Sigmoid colon (tissue), 7 donors: ENCODE data around the gene AMOT. TPM values are rescaled to one million over a fixed set of nuclear protein-coding genes. Genes with fewer than 3 reads are reported as not detected.

Experiments used
- DNase-seq: peaks from one replicate; pipeline ENCODE4 v3.0.0-alpha.2; 2019
- H3K27ac ChIP-seq, 4 donors: fragments of 200-600 bp; sonication (generic); one replicate each; pipeline ENCODE4 v1.5.1; 2016 to 2019; ENCODE audit warnings: mild to moderate bottlenecking in 1 of 4
- H3K27me3 ChIP-seq, 3 donors: fragments of 200-600 bp; sonication (generic); one replicate each; pipeline ENCODE4 v1.5.1; 2019; ENCODE audit warnings: mild to moderate bottlenecking in 1 of 3
- H3K36me3 ChIP-seq, 4 donors: fragments of 200-600 bp; sonication (generic); one replicate each; pipeline ENCODE4 v1.5.1; 2016 to 2019
- H3K4me1 ChIP-seq, 4 donors: fragments of 200-600 bp; sonication (generic); one replicate each; pipeline ENCODE4 v1.5.1; 2017 to 2019
- H3K4me3 ChIP-seq, 4 donors: fragments of 200-600 bp; sonication (generic); one replicate each; pipeline ENCODE4 v1.5.1; 2017 to 2019; ENCODE audit warnings: mild to moderate bottlenecking in 2 of 4, moderate library complexity in 1 of 4
- H3K9me3 ChIP-seq, 4 donors: fragments of 200-600 bp in 3 of 4; sonication (generic) in 3 of 4; one replicate each; pipeline versions ENCODE4 v1.5.1 to v1.6.1; 2013 to 2019
- EP300 ChIP-seq, 4 donors: sonication (generic); formaldehyde crosslinking; IDR thresholded peaks; one replicate each; pipeline ENCODE4 v1.6.1; 2017; ENCODE audit warnings: antibody characterized with exemption in 4 of 4
- POLR2A ChIP-seq, 2 donors: fragments of 450-650 bp; IDR thresholded peaks; one replicate each; pipeline ENCODE4 v1.6.1; 2016; ENCODE audit warnings: antibody characterized with exemption in 2 of 2, mild to moderate bottlenecking in 2 of 2, moderate library complexity in 2 of 2
- POLR2AphosphoS5 ChIP-seq, 4 donors: sonication (generic); formaldehyde crosslinking; IDR thresholded peaks; one replicate each; pipeline ENCODE4 v1.6.1; 2017; ENCODE audit warnings: antibody characterized with exemption in 4 of 4
- WGBS, 2 donors: extraction: QIAGEN DNeasy Blood & Tissue Kit; methylation state at CpG; one replicate each; pipeline ENCODE4 v1.1.7; 2013; 5-methylcytosine and 5-hydroxymethylcytosine counted together
- intact Hi-C: fragments of 100-400 bp; cut with DNase I; formaldehyde crosslinking; loops from one replicate; pipeline ENCODE4 v1.15.1; 2023
- polyA plus RNA-seq, 3 donors: library from polyadenylated mRNA; stranded (reverse); fragments of 200-250 nt; gene quantifications; one replicate each; pipeline ENCODE4 v1.2.3, GENCODE V29; 2013
- total RNA-seq, 4 donors: library from RNA; depleted of rRNA; stranded (reverse); fragments of >200 nt; gene quantifications; one replicate each; pipeline ENCODE4 v1.1.0, GENCODE V29; 2016
- TF ChIP-seq, protein P1 (sequence below), 4 experiments: fragments of 450-650 bp in 3 of 4; fragments of 200-600 bp in 1 of 4; IDR thresholded peaks; one replicate each; pipeline ENCODE4 v1.5.1; 2016 to 2019; ENCODE audit warnings: antibody characterized with exemption in 4 of 4, mild to moderate bottlenecking in 3 of 4, moderate library complexity in 2 of 4
- donor health status: healthy with polysubstance abuse.
- donor health status: Bipolar disorder and iron deficiency.
- donor health status: healthy.

The AMOT gene
- total and polyA plus RNA-seq, 7 donors, result 2.1 to 31.9 (median 14.1) TPM

DNA sequence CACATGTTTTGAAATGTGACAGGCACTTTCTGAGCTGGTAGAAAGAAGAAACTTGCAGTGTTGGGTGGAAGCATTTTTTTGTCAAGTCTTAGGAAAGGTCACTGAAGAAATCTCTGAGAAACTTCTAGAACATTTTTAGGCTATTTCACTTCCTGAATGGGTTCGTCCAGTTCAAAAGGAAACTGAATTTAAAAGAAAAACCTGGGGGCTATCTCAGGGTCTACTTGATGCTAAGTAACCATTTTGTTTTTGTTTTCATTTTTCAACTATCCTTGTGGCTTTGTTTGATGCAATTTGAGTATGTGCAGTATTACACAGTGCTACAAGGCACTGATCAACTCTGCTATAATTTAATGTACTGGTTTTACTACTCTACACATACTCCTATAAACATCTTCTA lies 34.0 kb upstream of the AMOT start:
- H3K9me3 ChIP-seq, result no peaks in the 10 kb centered on the region
- H3K36me3 ChIP-seq, result no peaks in the 10 kb centered on the region
- H3K4me3 ChIP-seq, result no peak overlapping the region
- H3K4me1 ChIP-seq, result no peaks in the 10 kb centered on the region
- intact Hi-C loops, result no loop called here
- H3K27me3 ChIP-seq, result no peaks in the 10 kb centered on the region
- WGBS, 2 donors, result 50 to 68% methylated on average over 1 of the region's 1 CpG
- no peak overlapping the region for H3K27ac ChIP-seq
- no peak for DNase-seq
- no peak for TF ChIP-seq POLR2AphosphoS5 (IDR thresholded peaks at IDR 0.05)
- TF ChIP-seq EP300 (IDR thresholded peaks at IDR 0.05), result no peak
- TF ChIP-seq POLR2A (IDR thresholded peaks at IDR 0.05), result no peak
- TF ChIP-seq, protein P1, sequence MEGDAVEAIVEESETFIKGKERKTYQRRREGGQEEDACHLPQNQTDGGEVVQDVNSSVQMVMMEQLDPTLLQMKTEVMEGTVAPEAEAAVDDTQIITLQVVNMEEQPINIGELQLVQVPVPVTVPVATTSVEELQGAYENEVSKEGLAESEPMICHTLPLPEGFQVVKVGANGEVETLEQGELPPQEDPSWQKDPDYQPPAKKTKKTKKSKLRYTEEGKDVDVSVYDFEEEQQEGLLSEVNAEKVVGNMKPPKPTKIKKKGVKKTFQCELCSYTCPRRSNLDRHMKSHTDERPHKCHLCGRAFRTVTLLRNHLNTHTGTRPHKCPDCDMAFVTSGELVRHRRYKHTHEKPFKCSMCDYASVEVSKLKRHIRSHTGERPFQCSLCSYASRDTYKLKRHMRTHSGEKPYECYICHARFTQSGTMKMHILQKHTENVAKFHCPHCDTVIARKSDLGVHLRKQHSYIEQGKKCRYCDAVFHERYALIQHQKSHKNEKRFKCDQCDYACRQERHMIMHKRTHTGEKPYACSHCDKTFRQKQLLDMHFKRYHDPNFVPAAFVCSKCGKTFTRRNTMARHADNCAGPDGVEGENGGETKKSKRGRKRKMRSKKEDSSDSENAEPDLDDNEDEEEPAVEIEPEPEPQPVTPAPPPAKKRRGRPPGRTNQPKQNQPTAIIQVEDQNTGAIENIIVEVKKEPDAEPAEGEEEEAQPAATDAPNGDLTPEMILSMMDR (IDR thresholded peaks at IDR 0.05), result no peak

DNA sequence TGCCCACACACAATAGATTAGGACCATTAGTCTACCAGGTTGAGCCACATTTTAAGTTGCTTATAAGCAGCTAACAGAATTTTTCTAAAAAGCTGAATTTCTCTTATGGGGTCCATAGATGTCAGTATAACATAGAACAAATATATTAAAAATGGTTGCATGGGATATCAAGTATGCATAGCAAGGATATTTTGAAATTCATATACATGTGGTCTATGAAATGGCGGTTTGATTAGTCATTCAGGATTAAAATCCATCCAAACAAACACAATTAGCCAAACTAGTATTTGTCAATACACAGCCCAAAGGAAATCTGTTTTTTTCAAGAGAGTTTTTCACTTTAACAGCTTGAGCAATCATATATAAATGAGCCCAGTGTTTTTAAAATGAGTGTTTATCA lies 33.5 kb upstream of the AMOT start:
- intact Hi-C loops, result no loop called here
- Histone ChIP-seq H3K4me3 (no peak overlapping the region), H3K9me3 (no peaks in the 10 kb centered on the region), H3K4me1 (no peaks in the 10 kb centered on the region), H3K27ac (no peak overlapping the region), H3K36me3 (no peaks in the 10 kb centered on the region), H3K27me3 (no peaks in the 10 kb centered on the region)
- WGBS, 2 donors, result 48 to 86% methylated on average over 1 of the region's 1 CpG
- no peak for DNase-seq
- TF ChIP-seq POLR2AphosphoS5 (IDR thresholded peaks at IDR 0.05), result no peak
- no peak for TF ChIP-seq POLR2A (IDR thresholded peaks at IDR 0.05)
- TF ChIP-seq, protein P1 (IDR thresholded peaks at IDR 0.05), result no peak
- TF ChIP-seq EP300 (IDR thresholded peaks at IDR 0.05), result no peak

DNA sequence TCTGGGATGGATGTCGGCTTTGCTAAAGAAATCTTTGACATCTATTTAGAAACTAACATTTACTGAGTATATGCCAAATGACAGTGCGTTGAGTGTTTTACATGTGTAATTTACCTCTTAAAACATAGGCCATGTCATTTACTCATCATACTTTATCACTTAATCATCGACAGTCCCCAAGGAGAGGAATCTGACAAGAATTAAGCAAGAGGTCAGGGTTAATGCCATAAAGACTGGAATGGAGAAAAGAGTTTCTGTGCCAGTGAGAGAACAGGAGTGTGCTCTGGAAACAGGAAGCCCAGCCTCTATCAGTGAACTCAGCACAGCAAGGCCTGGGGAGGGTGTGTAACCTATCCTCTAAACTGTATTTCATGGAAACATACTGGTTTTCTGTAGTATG lies 28.0 kb upstream of the AMOT start:
- intact Hi-C loops, result no loop called here
- TF ChIP-seq POLR2AphosphoS5 (IDR thresholded peaks at IDR 0.05) (no peak), EP300 (IDR thresholded peaks at IDR 0.05) (no peak), POLR2A (IDR thresholded peaks at IDR 0.05) (no peak)
- TF ChIP-seq, protein P1 (IDR thresholded peaks at IDR 0.05), result no peak

DNA sequence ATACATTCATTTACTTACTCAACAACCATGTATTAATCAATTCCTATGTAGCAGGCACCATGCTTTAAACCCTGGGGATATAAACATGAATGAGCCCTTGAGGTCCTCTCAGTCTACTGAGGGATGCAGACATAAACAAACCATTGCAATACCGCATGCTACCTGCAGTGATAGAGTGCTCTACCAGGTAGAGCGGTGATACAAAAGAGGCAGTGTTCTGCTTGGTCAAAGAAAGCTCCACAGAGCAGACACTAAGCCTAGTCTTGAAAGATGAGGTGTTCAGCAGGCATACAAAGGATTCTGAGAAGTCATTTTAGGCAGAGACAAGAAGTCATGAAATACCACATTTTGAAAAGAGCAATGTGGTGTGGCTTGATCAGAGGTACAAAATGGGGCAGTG lies 26.9 kb upstream of the AMOT start:
- Histone ChIP-seq H3K27ac (no peak overlapping the region), H3K4me3 (no peak overlapping the region), H3K4me1 (no peaks in the 10 kb centered on the region), H3K36me3 (no peaks in the 10 kb centered on the region), H3K27me3 (no peaks in the 10 kb centered on the region), H3K9me3 (no peaks in the 10 kb centered on the region)
- TF ChIP-seq, protein P1 (IDR thresholded peaks at IDR 0.05), result no peak
- intact Hi-C loops, result no loop called here
- WGBS, 2 donors, result 77 to 88% methylated on average over 2 of the region's 2 CpGs
- no peak for DNase-seq

More for the DNA sequence above, 28.0 kb upstream of the AMOT start:
- Histone ChIP-seq H3K4me1 (no peaks in the 10 kb centered on the region), H3K27ac (no peak overlapping the region), H3K9me3 (no peaks in the 10 kb centered on the region), H3K4me3 (no peak overlapping the region), H3K36me3 (no peaks in the 10 kb centered on the region), H3K27me3 (no peaks in the 10 kb centered on the region)
- no peak for DNase-seq
- 71 to 87% methylated on average over 3 of the region's 3 CpGs for WGBS, 2 donors

DNA sequence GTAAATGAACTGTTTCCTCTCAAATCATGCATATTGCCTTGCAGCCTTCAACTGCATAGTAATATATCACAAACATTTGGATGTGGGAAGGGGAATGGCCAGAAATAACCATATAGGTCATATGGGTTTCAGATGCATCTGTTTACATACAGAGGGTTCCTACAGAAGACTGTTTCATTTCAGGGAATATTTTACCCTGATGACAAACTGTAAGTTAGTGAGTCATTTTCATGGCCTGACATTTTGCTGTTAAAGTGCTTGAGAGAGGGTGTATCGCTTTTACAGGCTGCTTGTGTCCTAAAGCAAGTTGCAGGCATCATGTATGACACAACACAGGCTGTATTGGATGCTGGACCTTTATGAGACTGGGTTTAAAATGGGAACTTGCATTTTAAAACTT lies 25.5 kb upstream of the AMOT start:
- no peaks in the 10 kb centered on the region for H3K9me3 ChIP-seq
- WGBS, 2 donors, result 81 to 85% methylated on average over 1 of the region's 1 CpG
- no peaks in the 10 kb centered on the region for H3K27me3 ChIP-seq
- no peak for DNase-seq
- intact Hi-C loops, result no loop called here
- H3K27ac ChIP-seq, result no peak overlapping the region
- H3K4me3 ChIP-seq, result no peak overlapping the region
- H3K4me1 ChIP-seq, result no peaks in the 10 kb centered on the region
- TF ChIP-seq, protein P1 (IDR thresholded peaks at IDR 0.05), result no peak
- TF ChIP-seq POLR2A (IDR thresholded peaks at IDR 0.05), result no peak
- no peak for TF ChIP-seq POLR2AphosphoS5 (IDR thresholded peaks at IDR 0.05)
- TF ChIP-seq EP300 (IDR thresholded peaks at IDR 0.05), result no peak
- no peaks in the 10 kb centered on the region for H3K36me3 ChIP-seq
